GM12865 (cell line): ENCODE measurements around the gene SMCO1.

Source experiments
- DNase-seq: peaks from one replicate; pipeline ENCODE4 v3.0.0; 2010; ENCODE audit warnings: low read depth
- H3K4me3 ChIP-seq: 2 replicates; pipeline ENCODE4 v1.5.1; 2011; ENCODE audit warnings: mild to moderate bottlenecking, low read depth, low read length, control low read depth
- CTCF ChIP-seq: IDR thresholded peaks from 2 replicates; pipeline ENCODE4 v1.5.1; 2011; ENCODE audit warnings: low read length, control low read depth, low read depth, inconsistent platforms; ENCODE audit not compliant: insufficient read depth; ENCODE audit errors: missing control alignments

The SMCO1 gene

GRCh38 chr3:196514913-196515621 is at the start of gene SMCO1:
TSS of gene SMCO1 (minus strand) at chr3:196515346. CDS start at chr3:196515209, 137 bp downstream.
- DNase-seq, result no peak
- TF ChIP-seq CTCF, result no peak
- H3K4me3 ChIP-seq, result no peak within 1 kb of the TSS

- no peak for DNase-seq
- H3K4me3 ChIP-seq, result no peak overlapping the region
- no peak for TF ChIP-seq CTCF
These were observed 48.6 kb upstream of the SMCO1 start for GRCh38 chr3:196563721-196564225.

GRCh38 chr3:196559826-196560225 is 44.7 kb upstream of the SMCO1 start:
- no peak for DNase-seq
- H3K4me3 ChIP-seq, result no peak overlapping the region
- no peak for TF ChIP-seq CTCF

GRCh38 chr3:196558476-196558875 is 43.3 kb upstream of the SMCO1 start:
- H3K4me3 ChIP-seq, result no peak overlapping the region
- TF ChIP-seq CTCF, result no peak
- DNase-seq, result no peak

- TF ChIP-seq CTCF, result no peak
- no peak for DNase-seq
- H3K4me3 ChIP-seq, result no peak overlapping the region
These were observed 42.1 kb upstream of the SMCO1 start for GRCh38 chr3:196557236-196557635.

- TF ChIP-seq CTCF, result no peak
- H3K4me3 ChIP-seq, result no peak overlapping the region
These were observed 40.1 kb upstream of the SMCO1 start for GRCh38 chr3:196555295-196555694.

GRCh38 chr3:196554205-196554604 is 39.1 kb upstream of the SMCO1 start:
- DNase-seq, result no peak
- H3K4me3 ChIP-seq, result no peak overlapping the region
- TF ChIP-seq CTCF, result no peak

More at GRCh38 chr3:196555295-196555694, 40.1 kb upstream of the SMCO1 start:
- DNase-seq, result no peak
